22Rv1 (cell line): ENCODE data around the gene DNAJA1.

Experiments used
- CTCF ChIP-seq: fragments of 450-650 bp; IDR thresholded peaks from 2 replicates; pipeline ENCODE4 v1.5.1; 2017; ENCODE audit warnings: mild to moderate bottlenecking
- ZFX ChIP-seq: fragments of 450-650 bp; IDR thresholded peaks from 2 replicates; pipeline ENCODE4 v1.6.1; 2017; ENCODE audit warnings: antibody characterized with exemption, borderline replicate concordance

GRCh38 chr9:33049680-33050361 lies 24.7 kb downstream of the DNAJA1 start:
- no peak for TF ChIP-seq CTCF
- TF ChIP-seq ZFX, result no peak
